ENCODE measurements around the gene SEMA4B.
A peak's percentile ranks its signal among the peaks of the same experiment; 100 is the strongest.
"Not testable (repeated sequence)": the region's sequence is repeated elsewhere in the genome, so short reads cannot be mapped to it uniquely, and the experiment has no call there.

SEMA4B gene

GRCh38 chr15:90261811-90262210 is 60.7 kb downstream of the SEMA4B start:
- DNase-seq (ENCODE audit: low read depth in 3 of 3) = no peak

DNA sequence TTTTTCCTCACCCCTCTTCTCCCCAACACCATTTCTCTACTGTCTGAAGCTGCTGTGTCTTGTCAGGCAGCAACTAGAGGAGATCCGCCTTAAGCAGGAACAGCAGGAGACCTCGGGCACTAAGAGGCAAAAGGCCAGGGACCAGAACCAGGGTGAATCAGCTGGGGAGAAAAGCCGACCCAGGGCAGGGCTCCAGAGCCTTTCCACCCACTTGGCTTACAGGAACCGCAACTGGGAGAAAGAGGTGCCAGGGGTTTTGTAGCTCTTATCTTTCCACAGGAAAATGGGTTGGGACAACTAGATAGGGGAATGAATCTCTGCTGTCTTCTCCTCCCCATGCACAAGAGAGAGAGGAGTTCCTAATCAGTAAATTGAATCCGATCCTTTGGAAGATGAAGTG is 61.3 kb downstream of the SEMA4B start:
- no peak for DNase-seq (ENCODE audit: low read depth in 3 of 3)

- DNase-seq (ENCODE audit: low read depth in 3 of 3) = no peak
Measured at GRCh38 chr15:90264671-90265070, 63.5 kb downstream of the SEMA4B start.

DNA sequence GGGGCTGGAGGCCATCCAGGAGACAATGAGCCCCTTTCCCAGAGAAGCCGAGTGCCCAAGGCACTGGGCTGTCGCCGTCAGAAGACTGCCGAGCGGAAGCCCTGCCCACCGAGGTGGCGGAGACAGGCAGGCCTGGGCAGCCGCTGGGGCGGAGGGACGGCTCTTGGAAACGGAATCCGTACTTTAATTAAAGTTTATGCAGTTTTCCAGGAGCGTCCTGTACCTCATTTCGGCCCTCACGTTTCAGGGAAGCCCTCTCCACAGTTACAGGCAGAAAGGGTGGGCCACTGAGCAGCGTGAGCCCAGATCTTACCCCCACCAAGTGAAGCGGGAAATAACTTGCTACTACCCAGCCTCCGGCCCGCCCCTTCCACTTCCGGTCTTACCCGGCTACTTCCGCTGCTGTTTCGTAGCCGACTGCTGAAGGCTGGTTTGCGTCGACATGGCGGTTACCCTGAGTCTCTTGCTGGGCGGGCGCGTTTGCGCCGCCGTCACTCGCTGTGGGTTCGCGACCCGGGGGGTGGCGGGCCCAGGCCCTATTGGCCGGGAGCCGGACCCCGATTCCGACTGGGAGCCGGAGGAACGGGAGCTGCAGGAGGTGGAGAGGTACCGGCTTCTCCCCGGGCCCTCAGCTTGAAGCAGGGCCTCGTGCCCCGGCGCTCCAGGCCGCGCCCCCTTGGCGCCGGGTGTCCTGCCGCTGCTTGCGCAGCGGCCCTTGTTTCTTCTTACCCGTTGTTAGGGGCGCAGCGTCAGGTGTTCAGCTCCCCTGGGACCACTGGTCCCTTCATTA is 64.3 kb downstream of the SEMA4B start, which contains the start of gene NGRN:
NGRN (plus strand) TSS at position 402 of the 790 bp plus-strand sequence; CDS start at position 443, 41 bp downstream.
- DNase-seq (ENCODE audit: low read depth in 3 of 3) = peak; percentile 80 to 82 (median 81)

DNA sequence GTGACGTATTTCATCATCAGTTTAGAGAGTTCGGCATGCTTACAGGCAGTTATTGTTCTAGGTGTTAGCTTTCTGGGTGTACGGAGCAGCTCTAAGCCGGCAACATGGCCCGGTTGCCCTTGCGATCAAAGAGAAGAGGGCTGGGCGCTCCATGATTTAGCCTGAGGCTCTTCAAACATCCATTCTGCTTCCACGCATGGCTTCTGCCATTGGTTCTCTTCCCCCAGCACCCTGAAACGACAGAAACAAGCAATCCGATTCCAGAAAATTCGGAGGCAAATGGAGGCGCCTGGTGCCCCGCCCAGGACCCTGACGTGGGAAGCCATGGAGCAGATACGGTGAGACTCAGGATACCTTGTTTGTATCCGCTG is 64.9 kb downstream of the SEMA4B start:
- DNase-seq (ENCODE audit: low read depth in 3 of 3) = peak; percentile 2 to 35 (median 17)

DNA sequence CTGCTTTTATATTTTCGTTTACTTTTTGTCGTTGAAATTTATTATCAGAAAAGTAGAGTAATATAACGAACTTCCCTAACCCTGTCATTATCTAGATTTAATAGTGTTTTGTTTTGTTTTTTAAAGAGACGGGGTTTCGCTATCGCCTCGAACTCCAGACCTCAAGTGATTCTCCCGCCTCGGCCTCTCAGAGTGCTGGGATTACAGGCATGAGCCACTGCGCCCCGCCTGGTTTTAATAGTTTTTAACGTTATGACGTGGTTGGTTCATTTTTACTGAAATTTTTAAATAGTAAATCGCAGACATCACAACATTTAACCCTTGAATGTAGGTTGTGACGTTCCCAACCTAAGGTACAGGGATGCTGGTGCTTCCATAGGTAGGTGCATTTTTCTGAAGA is 65.4 kb downstream of the SEMA4B start:
- no peak for DNase-seq (ENCODE audit: low read depth in 3 of 3)

DNA sequence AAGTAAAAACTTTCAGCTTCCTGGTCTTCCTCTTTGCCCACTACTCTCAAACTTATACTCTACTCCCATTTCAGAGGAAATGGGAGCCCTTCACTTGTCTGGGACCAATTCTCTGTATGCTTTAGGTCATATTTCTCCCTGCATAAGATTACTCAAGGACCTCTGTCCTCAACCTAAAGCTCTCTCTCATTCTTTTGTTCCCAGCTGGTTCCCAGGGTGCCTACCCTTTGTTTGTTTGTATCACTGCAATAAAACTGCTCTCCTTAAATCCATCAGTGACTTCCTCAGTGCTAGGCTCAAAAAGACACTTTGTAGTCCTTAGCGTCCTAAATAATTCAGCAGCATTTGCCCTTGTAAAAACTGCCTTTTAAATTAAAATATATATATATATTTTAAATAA is 67.3 kb downstream of the SEMA4B start:
- no peak for DNase-seq (ENCODE audit: low read depth in 3 of 3)

DNA sequence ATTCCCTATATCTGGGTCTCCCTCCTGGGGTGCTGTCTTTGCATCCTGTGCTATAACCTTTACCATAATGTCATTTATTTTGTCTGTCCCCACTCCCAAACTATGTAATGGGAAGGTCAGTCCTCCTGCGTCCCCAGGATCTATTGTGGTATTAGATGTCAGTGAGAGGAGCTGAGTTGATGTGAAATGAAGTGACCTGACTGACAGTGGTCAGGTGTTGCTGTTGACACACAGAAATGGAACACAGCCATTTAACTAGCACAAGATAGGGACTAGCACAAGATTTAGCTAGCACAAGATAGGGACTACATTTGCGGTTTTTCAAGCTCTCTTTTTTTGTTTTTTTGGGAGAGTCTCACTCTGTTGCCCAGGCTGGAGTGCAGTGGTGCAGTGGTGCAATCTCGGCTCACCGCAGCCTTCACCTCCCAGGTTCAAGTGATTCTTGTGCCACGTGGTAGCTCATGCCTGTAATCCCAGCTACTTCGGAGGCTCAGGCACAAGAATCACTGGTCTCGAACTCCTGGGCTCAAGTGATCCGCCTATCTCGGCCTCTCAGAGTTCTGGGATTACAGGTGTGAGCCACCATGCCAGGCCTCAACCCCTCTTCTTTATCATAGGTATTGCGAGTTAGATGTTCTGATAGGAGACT is 69.5 kb downstream of the SEMA4B start:
- DNase-seq (ENCODE audit: low read depth in 3 of 3) = no peak

DNA sequence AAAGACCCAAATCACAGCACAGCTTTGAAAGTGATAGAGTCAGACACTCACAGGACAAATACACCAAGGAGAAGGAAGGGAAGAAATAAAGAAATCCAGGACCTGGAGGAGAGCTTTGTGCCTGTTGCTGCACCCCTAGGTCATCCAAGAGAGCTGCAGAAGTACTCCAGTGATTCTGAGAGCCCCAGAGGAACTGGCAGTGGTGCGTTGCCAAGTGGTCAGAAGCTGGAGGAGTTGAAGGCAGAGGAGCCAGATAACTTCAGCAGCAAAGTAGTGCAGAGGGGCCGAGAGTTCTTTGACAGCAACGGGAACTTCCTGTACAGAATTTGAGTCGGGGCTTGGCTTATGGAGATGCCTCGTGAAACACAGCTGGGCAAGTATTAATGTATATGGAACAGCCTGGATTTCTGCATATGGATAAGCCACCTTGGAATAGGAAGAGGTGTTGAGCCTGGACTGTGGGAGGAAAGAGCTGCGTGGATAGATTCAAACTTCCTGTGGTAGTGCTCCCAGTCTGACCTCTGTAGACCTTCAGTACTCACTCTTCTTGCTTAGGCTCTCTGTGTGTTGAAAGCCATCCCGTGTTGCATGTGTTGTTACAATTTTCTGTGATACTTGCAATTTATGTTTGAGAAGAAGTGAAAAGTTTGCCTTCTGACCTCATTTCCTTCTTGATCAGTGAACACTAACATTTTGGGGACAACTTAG is 70.5 kb downstream of the SEMA4B start:
- DNase-seq (ENCODE audit: low read depth in 3 of 3) = no peak

DNA sequence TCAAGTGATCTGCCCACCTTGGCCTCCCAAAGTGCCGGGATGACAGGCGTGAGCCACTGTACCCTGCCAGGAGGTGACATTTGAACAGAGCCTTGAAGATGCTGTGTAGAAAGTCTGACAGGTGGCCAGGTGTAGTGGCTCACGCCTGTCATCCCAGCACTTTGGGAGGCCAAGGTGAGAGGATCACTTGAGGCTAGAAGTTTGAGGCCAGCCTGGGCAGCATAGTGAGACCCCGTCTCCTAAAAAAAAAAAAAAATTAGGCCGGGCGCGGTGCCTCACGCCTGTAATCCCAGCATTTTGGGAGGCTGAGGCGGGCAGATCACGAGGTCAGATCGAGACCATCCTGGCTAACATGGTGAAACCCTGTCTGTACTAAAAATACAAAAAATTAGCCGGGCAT is 77.3 kb downstream of the SEMA4B start:
- not testable (repeated sequence) for DNase-seq (ENCODE audit: low read depth in 3 of 3)
